HUDEP-2 (cell line): ENCODE results near the gene RIOX2.
A peak's percentile ranks its signal among the peaks of the same experiment; 100 is the strongest.
"Not testable (repeated sequence)": the region's sequence is repeated elsewhere in the genome, so short reads cannot be mapped to it uniquely, and the experiment has no call there.

ENCODE experiments used
- DNase-seq, 76 experiments: peaks; one replicate each; lab custom pipeline; 2025; ENCODE audit not compliant: unreplicated experiment in 76 of 76; lab: John Stamatoyannopoulos, UW

The RIOX2 gene

DNA sequence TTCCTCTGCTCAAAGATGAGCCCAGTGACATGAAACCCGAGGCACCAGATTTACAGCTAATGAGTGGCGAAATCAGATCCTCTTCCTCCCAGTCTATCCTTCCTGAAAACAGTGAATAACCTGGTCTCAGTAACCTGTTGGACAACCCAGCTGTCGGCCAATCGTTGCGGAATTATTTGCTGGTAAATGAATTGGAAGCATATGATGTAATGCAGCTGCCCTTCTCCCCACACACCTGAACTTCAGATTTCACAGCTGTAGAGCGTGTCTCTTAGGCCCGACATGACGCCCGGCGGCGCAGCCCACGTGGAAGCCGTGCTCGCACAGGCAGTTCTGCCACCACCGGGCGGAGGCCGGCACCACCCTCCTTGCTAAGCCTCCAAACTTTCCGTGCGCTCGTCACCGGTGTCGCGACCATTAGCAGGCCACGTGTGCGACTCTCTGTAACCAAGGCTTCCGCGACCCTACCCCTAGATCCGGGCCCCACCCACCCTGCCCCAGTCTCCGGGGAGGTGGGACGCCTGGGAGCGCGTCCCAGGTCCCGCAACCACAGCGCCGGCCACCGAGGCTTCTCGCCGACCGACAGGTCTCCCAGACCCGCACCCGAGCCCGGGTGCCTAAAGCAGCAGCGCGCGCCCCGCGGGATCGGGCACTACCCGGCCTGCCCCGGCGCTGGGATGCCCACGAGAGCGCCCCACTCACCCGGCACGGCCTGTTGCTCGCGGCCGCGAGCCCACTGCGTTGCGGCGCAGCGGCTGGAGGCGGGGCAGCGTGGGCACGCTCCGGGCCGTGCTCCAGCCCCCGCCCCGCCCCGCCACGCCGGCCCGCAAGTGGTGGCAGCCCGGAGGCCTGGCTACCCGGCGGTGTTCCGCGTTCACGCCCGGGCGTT, at the start of gene RIOX2:
Gene RIOX2 (minus strand): TSS at position 753 of the 889 bp plus-strand sequence. CDS start 4,838 bp downstream, outside the sequence.
- DNase-seq = peak in 73 of 76 experiments; percentile 3 to 76 (median 55)

GRCh38 chr3:98020412-98020811, 48.2 kb upstream of the RIOX2 start:
- DNase-seq = no peak

DNA sequence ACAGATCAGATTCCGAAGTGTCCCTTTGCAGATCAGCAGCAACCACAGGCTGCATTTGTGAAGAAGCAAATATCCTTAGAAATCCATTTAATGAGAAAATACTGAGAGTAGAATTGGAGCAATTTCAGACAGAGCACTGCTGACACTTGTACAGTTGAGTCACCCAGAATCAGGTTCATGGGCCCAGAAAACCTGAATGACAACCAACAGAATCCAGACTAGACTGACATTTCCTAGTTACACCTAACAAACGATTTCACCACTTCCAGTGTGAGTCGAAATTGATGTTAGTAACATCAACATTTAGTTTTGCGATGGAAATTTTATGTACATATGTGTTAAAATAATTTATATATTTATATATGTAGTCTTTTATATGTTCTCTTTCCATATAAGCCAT, 46.1 kb upstream of the RIOX2 start:
- DNase-seq = no peak

- DNase-seq = no peak
Measured at GRCh38 chr3:98014268-98014585, 42.0 kb upstream of the RIOX2 start.

DNA sequence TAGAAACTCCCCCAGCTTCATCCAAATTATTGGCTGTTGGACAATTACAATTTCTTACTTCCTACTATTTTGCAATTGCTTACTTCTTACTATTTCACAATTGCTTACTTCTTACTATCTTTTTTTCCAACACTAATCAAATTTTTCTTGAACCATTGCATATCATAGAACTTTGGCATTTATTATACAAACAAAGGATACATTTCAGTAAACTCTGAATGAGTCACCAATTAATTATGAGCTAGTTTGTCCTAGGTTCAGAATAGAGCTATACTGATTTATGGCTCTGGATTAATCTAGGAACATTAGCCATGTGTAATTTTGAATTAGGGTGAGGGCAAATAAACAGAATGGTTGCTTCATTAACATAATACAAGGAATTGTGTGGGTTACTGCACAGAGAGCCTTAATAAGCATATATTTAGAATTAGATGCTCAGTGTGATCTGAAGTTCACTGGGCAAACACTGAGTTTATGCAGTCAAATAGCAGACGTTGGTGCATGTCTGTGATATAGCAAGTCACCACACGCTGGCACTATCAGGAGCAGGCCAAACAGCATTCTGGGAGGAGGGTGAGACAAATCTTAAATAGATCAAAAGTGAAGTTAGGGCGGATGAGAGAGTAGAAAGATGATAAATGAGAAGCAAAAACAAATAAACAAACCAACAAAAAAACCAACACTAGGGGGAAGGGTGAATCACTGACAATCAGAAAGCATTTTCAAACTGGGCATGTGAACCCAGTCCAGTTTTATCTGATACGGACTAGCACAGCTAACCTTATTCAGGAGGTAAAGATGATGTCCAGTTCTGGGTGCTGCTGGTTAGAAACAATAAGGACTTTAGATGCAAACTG, 41.4 kb upstream of the RIOX2 start:
- DNase-seq = peak in 2 of 76 experiments; percentile 6 to 8

DNA sequence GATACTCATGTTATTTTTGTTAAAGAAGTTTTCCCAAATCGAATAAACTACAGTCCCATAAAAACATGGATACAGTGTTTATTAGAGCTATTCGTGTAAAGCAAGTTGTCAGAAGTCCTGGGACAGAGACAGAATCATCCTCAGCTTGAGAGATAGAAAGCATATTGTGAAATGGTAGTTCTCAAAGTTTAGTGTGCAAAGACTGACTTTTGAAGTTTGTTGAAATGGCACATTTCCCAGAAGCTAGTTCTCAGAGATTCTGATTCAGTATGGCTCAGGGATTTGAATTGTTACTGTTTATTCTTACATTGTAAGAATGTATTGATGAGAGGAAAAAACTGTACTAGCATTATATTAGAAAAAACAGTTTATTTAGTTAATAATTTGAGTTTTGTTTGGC, 40.7 kb upstream of the RIOX2 start:
- no peak for DNase-seq

GRCh38 chr3:98010883-98011449, 38.7 kb upstream of the RIOX2 start:
- not testable (repeated sequence) for DNase-seq

GRCh38 chr3:98010194-98010882, 38.1 kb upstream of the RIOX2 start:
- DNase-seq = no peak

DNA sequence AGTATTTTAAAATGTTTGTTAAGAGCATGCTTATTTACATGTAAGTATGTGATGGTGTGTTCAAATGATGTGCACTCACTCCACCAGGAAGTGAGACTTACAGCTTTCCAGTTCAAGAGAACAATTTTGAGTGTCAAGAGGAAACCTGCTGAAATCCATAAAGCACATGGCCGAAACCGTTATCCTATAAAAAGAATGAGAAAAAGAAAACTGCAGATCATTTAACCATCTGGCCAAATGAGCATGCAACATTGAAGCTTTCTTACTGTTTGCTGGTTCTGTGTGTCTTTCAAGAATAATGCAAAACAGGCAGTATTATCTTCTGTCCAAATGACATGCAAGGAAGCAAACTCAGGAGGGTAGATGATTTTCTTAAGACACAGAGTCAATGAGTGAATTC, 36.6 kb upstream of the RIOX2 start:
- no peak for DNase-seq

GRCh38 chr3:98005438-98005837, 33.2 kb upstream of the RIOX2 start:
- DNase-seq = no peak

DNA sequence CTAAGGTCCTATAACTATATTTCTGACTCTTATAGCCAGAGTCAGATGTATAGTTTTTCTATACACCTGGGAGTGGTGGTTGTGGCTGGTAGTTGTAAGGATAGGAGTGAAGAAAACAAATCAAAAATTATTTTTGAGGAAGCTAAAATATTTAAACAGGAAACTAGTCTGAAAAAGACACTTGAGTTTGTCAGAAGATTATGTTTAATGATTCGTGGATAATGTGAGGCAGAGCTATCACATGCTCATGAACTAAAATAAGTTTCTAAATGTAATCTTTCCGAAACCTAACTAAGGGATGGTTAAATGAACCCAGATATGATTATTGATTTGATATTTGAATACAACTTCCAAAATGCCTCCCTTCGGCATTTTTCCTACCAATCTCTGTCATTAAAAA, 32.5 kb upstream of the RIOX2 start:
- DNase-seq = no peak

DNA sequence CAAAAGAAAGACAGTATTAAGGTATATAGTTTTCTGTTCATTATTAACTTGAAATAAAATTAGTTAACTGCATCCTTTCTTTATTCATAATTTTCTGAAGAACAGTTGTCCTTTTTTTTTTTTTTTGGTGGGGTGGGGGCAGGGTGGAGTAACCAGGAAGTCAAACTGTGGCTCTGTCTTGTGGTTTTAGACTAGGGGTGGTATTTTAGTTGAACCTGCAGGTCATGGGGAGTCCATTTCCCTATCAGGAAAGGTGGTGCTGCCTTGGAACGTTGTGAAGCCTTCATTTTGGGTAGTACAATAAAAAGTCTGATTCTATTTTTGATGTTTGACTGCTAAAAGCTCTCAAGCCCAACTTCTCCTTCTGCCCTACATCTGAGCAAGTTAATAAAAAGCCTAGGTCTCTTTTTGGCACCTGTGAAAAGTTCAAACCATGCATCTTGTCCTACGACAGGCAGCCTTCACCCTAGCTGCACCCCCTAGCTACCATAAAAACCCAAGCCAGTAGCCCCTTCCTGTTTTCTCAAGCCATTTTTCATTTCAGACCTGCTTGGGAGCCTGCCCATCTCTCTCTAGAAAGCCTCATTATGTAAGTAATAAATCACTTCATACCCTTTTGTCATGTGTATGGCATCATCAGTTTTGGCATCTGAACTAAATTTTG, 31.2 kb upstream of the RIOX2 start:
- DNase-seq = no peak

DNA sequence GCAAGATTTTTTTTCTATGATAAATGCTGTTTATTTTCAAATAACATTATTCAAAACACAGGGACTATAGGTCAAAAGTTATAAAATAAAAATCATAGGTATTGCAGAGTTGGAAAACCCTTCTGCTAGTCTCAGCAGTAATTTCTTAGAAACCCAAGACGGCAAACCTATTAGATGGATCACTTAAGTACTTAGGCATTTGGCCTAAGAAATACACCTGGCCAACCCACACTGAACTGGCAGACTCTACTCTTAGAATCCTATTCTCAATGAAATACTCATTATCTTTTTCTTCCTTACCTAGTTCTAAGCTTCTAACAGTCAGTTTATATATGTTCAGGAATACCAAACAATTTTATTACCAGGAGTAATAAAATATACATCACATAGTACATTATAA, 30.5 kb upstream of the RIOX2 start:
- DNase-seq = no peak

DNA sequence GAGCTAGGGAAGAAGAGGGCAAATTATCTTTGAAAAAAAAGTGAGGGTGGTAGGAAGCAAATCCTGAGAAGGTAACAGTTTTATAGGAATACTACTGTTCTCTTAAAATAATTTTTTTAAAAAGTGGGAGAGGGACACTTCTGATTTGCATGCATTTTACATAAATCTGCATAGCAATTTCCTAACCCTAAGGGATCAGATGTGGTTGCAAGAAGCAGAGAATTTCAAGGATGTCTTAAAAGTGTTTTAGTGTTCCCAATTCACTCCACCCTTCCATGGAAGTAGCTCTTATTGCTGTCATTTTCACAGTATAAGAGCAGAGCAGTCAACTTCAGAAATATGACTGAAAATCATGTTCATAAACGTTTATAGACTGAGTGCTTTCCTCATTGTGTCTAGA, 27.8 kb upstream of the RIOX2 start:
- DNase-seq = no peak

GRCh38 chr3:97999103-97999502, 26.9 kb upstream of the RIOX2 start:
- no peak for DNase-seq

DNA sequence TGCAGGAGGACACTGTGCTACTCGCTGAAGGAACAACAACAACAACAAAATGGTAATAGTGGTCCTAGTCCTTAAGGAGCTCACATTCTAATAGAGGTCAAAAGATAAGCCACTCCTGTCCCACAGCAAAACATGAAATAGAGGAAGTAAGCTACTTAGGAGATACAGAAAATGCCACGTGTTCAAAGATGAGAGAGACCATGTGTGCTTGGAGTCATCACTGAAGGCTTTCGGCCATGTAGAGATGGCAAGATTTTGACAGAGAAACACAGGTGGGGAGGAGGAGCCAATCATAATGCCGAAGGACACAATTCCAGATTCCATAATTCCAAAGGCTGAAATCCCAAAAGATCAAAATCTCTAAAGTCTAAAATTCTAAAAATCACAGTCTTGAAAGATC, 24.8 kb upstream of the RIOX2 start:
- no peak for DNase-seq

DNA sequence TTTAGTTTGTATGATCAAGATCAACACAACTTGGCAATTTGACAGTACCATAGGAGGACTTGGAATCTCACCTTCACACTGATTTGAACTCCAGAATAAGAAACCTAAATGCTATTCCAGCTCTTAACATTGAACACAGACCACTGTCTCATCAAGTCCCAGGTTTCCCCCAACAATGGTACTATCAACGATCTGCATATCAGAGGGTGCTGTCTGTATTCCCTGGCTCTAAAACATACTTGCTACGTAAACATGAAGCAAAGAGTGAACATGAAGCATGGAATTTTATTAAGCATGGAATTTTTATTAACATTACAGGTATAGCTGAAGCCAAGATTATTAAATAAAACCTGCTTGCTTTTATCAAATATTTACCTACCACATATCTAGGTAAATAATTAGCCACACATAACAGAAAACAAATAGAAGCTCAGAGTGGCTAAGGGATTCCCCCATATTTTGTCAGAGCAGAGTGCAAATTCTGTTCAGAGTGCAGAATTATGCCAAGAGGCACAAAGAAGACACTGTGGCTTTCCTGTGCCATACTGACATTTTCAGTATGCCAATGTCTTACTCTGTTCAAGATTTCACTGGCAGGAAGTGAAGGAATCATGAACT, 22.2 kb upstream of the RIOX2 start:
- DNase-seq = no peak

DNA sequence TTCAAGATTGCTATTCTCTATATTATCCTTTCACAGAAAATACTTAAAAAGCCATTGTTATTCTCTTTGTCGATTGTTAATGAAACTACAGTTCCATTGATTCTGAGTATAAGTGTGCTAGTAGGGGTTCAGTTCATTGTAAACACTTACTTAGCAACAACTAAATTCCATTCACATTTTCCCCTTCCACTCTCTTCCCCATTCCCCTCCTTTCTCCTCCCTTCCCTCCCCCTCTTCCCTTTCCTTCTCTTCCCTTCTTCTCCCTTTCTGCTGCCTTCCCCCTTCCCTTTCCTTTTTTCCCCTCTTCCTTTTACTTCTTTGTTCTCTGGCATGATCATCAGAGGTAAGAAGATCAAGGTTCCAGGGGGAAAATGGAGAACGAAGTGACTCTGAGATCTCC, 21.3 kb upstream of the RIOX2 start:
- no peak for DNase-seq

- no peak for DNase-seq
Measured at GRCh38 chr3:97992547-97993173, 20.4 kb upstream of the RIOX2 start.

- DNase-seq = no peak
Measured at GRCh38 chr3:97991293-97991682, 19.1 kb upstream of the RIOX2 start.
